ENCODE results near the gene CHRNB4. TPM values are rescaled to one million over a fixed set of nuclear protein-coding genes. Genes with fewer than 3 reads are reported as not detected.

Gene CHRNB4
- total RNA-seq, 6 experiments from 2014 or later, result 0.53 TPM; not detected in 5

GRCh38 chr15:78671626-78672211, 30.7 kb upstream of the CHRNB4 start:
- H3K27me3 ChIP-seq, result no peaks in the 10 kb centered on the region
- DNase-seq (no peak), ATAC-seq (no peak)
- TF ChIP-seq CTCF (IDR thresholded peaks at IDR 0.05) (no peak), POLR2A (IDR thresholded peaks at IDR 0.05) (no peak)
- no peak overlapping the region for H3K4me3 ChIP-seq
- H3K36me3 ChIP-seq, result no peaks in the 10 kb centered on the region
- intact Hi-C loops (cut with DNase I), result no loop called here
- no peaks in the 10 kb centered on the region for H3K9me3 ChIP-seq
- 78% methylated on average over 1 of the region's 6 CpGs for WGBS (ENCODE audit: insufficient coverage, low coverage, low lambda C conversion rate, missing lambda C conversion rate)
- no peaks in the 10 kb centered on the region for H3K4me1 ChIP-seq
- no peak overlapping the region for H3K27ac ChIP-seq

GRCh38 chr15:78668987-78669386, 28.0 kb upstream of the CHRNB4 start:
- Histone ChIP-seq H3K27ac (no peak overlapping the region), H3K36me3 (no peaks in the 10 kb centered on the region), H3K9me3 (no peaks in the 10 kb centered on the region), H3K4me1 (no peaks in the 10 kb centered on the region), H3K27me3 (no peaks in the 10 kb centered on the region), H3K4me3 (no peak overlapping the region)
- no peak for ATAC-seq
- intact Hi-C loops (cut with DNase I), result no loop called here
- no peak for DNase-seq
- WGBS (ENCODE audit: insufficient coverage, low coverage, low lambda C conversion rate, missing lambda C conversion rate), result 82% methylated on average over 1 of the region's 2 CpGs
- TF ChIP-seq POLR2A (IDR thresholded peaks at IDR 0.05) (no peak), CTCF (IDR thresholded peaks at IDR 0.05) (no peak)

- WGBS (ENCODE audit: insufficient coverage, low coverage, low lambda C conversion rate, missing lambda C conversion rate), result 81% methylated on average over 8 of the region's 8 CpGs
- DNase-seq (no peak), ATAC-seq (no peak)
- Histone ChIP-seq H3K4me1 (no peaks in the 10 kb centered on the region), H3K4me3 (no peak overlapping the region), H3K9me3 (no peaks in the 10 kb centered on the region), H3K36me3 (no peaks in the 10 kb centered on the region), H3K27ac (no peak overlapping the region), H3K27me3 (no peaks in the 10 kb centered on the region)
- TF ChIP-seq POLR2A (IDR thresholded peaks at IDR 0.05) (no peak), CTCF (IDR thresholded peaks at IDR 0.05) (no peak)
- intact Hi-C loops (cut with DNase I), result no loop called here
These were observed 26.7 kb upstream of the CHRNB4 start for GRCh38 chr15:78667578-78668236.

- 85% methylated on average over 6 of the region's 6 CpGs for WGBS (ENCODE audit: insufficient coverage, low coverage, low lambda C conversion rate, missing lambda C conversion rate)
- H3K27me3 ChIP-seq, result no peaks in the 10 kb centered on the region
- no peaks in the 10 kb centered on the region for H3K9me3 ChIP-seq
- H3K4me3 ChIP-seq, result no peak overlapping the region
- ATAC-seq (no peak), DNase-seq (no peak)
- intact Hi-C loops (cut with DNase I), result no loop called here
- TF ChIP-seq POLR2A (IDR thresholded peaks at IDR 0.05) (no peak), CTCF (IDR thresholded peaks at IDR 0.05) (no peak)
- no peaks in the 10 kb centered on the region for H3K36me3 ChIP-seq
- no peak overlapping the region for H3K27ac ChIP-seq
- no peaks in the 10 kb centered on the region for H3K4me1 ChIP-seq
These were observed 25.0 kb upstream of the CHRNB4 start for GRCh38 chr15:78666010-78666409.

All from right lobe of liver (tissue), 6 donors.